Natural killer cell (primary cell): ENCODE data around the gene IGFBP5. TPM values are rescaled to one million over a fixed set of nuclear protein-coding genes. Genes with fewer than 3 reads are reported as not detected.

ENCODE experiments used
- ATAC-seq, 3 donors: fragments of 150-1000 bp in 2 of 3; fragments of 200-7000 bp in 1 of 3; cut with Tn5 transposase; 1 replicate in 1 of 3; 2 replicates in 2 of 3; pipeline ENCODE4 v1.10.0; 2021; ENCODE audit warnings: mild to moderate bottlenecking in 2 of 3, moderate library complexity in 2 of 3
- DNase-seq, 2 donors: peaks; one replicate each; pipeline versions ENCODE4 v3.0.0 to v3.0.0-alpha.2; 2013 to 2021; ENCODE audit warnings: mixed read lengths in 1 of 2
- H3K27ac ChIP-seq: one replicate; pipeline ENCODE4 v1.5.1; 2013; ENCODE audit warnings: mild to moderate bottlenecking, low read length
- H3K27me3 ChIP-seq: one replicate; pipeline ENCODE4 v1.6.1; 2013; ENCODE audit warnings: low read length; ENCODE audit not compliant: control insufficient read depth, insufficient read depth
- H3K36me3 ChIP-seq: one replicate; pipeline ENCODE4 v1.6.1; 2013; ENCODE audit warnings: low read length; ENCODE audit not compliant: control insufficient read depth, insufficient read depth
- H3K4me1 ChIP-seq: one replicate; pipeline ENCODE4 v1.6.1; 2013; ENCODE audit warnings: low read length; ENCODE audit not compliant: control insufficient read depth, insufficient read depth
- H3K4me3 ChIP-seq: one replicate; pipeline ENCODE4 v1.5.1; 2013; ENCODE audit warnings: low read length
- H3K9me3 ChIP-seq: one replicate; pipeline ENCODE4 v1.6.1; 2013; ENCODE audit warnings: low read length; ENCODE audit not compliant: control insufficient read depth, insufficient read depth
- H3K27ac Mint-ChIP-seq, 2 donors: one replicate each; pipeline ENCODE4 v1.8.0; 2022; ENCODE audit warnings: mild to moderate bottlenecking in 2 of 2, mixed read lengths in 2 of 2, moderate library complexity in 1 of 2
- H3K27me3 Mint-ChIP-seq, 2 donors: one replicate each; pipeline ENCODE4 v1.8.0; 2022; ENCODE audit warnings: low read depth in 2 of 2, mixed read lengths in 2 of 2
- H3K36me3 Mint-ChIP-seq: one replicate; pipeline ENCODE4 v1.8.0; 2022; ENCODE audit warnings: mixed read lengths
- H3K4me1 Mint-ChIP-seq, 2 donors: one replicate each; pipeline ENCODE4 v1.8.0; 2022; ENCODE audit warnings: mixed read lengths in 2 of 2
- H3K4me3 Mint-ChIP-seq: one replicate; pipeline ENCODE4 v1.8.0; 2022; ENCODE audit warnings: mild to moderate bottlenecking, moderate library complexity, mixed read lengths
- H3K9me3 Mint-ChIP-seq, 2 donors: one replicate each; pipeline ENCODE4 v1.8.0; 2022; ENCODE audit warnings: mixed read lengths in 2 of 2
- CTCF ChIP-seq: fragments of 200-600 bp; IDR thresholded peaks from one replicate; pipeline ENCODE4 v1.8.0; 2022; ENCODE audit warnings: antibody characterized with exemption
- WGBS: methylation state at CpG from one replicate; pipeline ENCODE4 v1.1.7; 2013; ENCODE audit warnings: missing lambda C conversion rate; ENCODE audit not compliant: insufficient coverage; 5-methylcytosine and 5-hydroxymethylcytosine counted together
- intact Hi-C: fragments of 100-400 bp; cut with micrococcal nuclease; formaldehyde crosslinking; loops from one replicate; pipeline ENCODE4 v1.14.2; 2022
- total RNA-seq, 4 donors: library from RNA; stranded (reverse); fragments of 120-200 nt in 1 of 4; gene quantifications; one replicate each; pipeline versions ENCODE4 v1.2.3 to v1.2.4, GENCODE V29; 2013 to 2022

The IGFBP5 gene
- total RNA-seq, 3 donors from 2014 or later (not counting 1 experiment from before 2014, with no cell fraction given): not detected

DNA sequence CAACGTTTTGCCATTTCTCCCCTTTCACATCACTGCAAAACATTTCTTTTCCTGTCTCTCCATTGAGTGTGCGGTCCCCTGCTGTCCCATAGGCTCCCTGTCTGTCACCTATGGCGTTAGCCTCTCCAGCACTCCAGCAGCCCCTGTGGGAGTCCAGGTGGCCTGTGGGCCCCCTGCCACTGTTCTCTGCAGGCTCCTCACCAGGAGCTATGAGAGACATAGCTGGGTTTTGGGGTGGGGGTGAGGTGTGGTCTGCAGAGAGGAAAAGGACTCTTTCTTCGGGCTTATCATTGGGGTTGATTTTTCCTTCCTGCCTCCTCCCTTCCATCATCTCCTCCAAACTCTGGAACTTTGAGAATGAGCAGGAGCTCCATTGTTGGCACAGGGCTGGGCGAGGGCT lies 36.1 kb upstream of the IGFBP5 start:
- intact Hi-C loops: no loop called here
- no peaks in the 10 kb centered on the region for H3K4me1 ChIP-seq
- DNase-seq (no peak), ATAC-seq (no peak)
- H3K4me3 ChIP-seq: no peak overlapping the region
- no peaks in the 10 kb centered on the region for H3K36me3 ChIP-seq
- H3K27me3 ChIP-seq: no peaks in the 10 kb centered on the region
- Mint-ChIP-seq H3K36me3 (no peaks in the 10 kb centered on the region), H3K9me3 (no peaks in the 10 kb centered on the region), H3K4me3 (no peak overlapping the region), H3K27ac (no peak overlapping the region), H3K27me3 (peaks cover 12 to 23% of the 10 kb centered on the region in 2 donors), H3K4me1 (no peaks in the 10 kb centered on the region)
- WGBS: 87% methylated on average over 4 of the region's 5 CpGs
- no peak overlapping the region for H3K27ac ChIP-seq
- no peaks in the 10 kb centered on the region for H3K9me3 ChIP-seq
- no peak for TF ChIP-seq CTCF

DNA sequence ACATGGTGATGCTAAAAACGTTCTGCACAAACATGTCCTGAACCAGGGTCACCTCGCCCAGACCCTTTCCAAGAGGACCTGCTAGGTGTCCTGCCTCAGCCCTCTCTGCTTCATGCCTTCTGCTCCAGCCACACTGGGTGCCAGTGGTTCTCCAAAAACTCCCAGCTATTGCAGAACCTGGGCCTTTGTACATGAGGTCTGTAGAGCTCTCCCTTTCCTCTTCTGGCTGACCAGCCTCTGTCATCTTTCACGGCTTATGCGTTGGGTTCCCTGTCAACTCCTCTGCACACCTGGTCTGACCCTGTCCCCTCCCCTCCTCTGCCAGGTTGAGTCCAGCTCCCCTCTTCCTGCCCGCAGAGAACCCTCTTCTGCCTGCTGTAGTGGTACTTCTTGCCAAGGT lies 35.5 kb upstream of the IGFBP5 start:
- no peaks in the 10 kb centered on the region for H3K36me3 ChIP-seq
- 80% methylated on average over 5 of the region's 5 CpGs for WGBS
- H3K4me3 ChIP-seq: no peak overlapping the region
- no peaks in the 10 kb centered on the region for H3K36me3 Mint-ChIP-seq
- H3K27me3 ChIP-seq: no peaks in the 10 kb centered on the region
- H3K27ac ChIP-seq: no peak overlapping the region
- no peaks in the 10 kb centered on the region for H3K4me1 ChIP-seq
- no peak overlapping the region for H3K4me3 Mint-ChIP-seq
- H3K4me1 Mint-ChIP-seq: no peaks in the 10 kb centered on the region
- no peak for TF ChIP-seq CTCF
- no peak for ATAC-seq
- no peak overlapping the region for H3K27ac Mint-ChIP-seq
- intact Hi-C loops: no loop called here
- H3K9me3 ChIP-seq: no peaks in the 10 kb centered on the region
- H3K27me3 Mint-ChIP-seq: peaks cover 10 to 23% of the 10 kb centered on the region in 2 donors
- DNase-seq: no peak
- no peaks in the 10 kb centered on the region for H3K9me3 Mint-ChIP-seq

- DNase-seq (no peak), ATAC-seq (no peak)
- Histone ChIP-seq H3K36me3 (no peaks in the 10 kb centered on the region), H3K4me1 (no peaks in the 10 kb centered on the region), H3K27me3 (no peaks in the 10 kb centered on the region), H3K9me3 (no peaks in the 10 kb centered on the region), H3K4me3 (no peak overlapping the region), H3K27ac (no peak overlapping the region)
- Mint-ChIP-seq H3K4me3 (no peak overlapping the region), H3K27ac (no peak overlapping the region), H3K4me1 (no peaks in the 10 kb centered on the region), H3K27me3 (peaks cover 8 to 16% of the 10 kb centered on the region in 2 donors), H3K36me3 (no peaks in the 10 kb centered on the region), H3K9me3 (no peaks in the 10 kb centered on the region)
- TF ChIP-seq CTCF: no peak
- 85% methylated on average over 8 of the region's 8 CpGs for WGBS
- intact Hi-C loops: no loop called here
These were observed 32.2 kb upstream of the IGFBP5 start for GRCh38 chr2:216727346-216728122.

DNA sequence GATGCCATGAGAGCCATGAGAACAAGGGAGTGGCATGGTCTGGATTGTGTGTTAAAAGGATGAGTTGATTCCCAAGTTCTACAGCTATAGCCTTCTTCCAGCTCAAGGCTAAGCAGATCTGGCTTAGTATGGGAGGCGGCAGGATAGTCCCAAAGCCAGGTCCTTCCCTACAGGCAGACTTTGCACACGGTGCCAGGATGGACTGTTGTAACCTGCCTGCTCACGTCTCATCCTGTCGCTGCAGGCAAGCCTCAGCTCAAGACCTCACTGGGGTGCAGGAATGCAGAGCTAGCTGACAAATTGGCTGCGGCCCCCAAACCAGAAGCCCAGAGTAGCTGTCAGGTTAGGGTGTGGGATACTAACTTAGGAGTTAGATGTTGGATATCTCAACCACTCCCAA lies 28.8 kb upstream of the IGFBP5 start:
- ATAC-seq: no peak
- WGBS: 96% methylated on average over 5 of the region's 5 CpGs
- peaks cover 7 to 16% of the 10 kb centered on the region in 2 donors for H3K27me3 Mint-ChIP-seq

More for the DNA sequence above, 28.8 kb upstream of the IGFBP5 start:
- Mint-ChIP-seq H3K27ac (no peak overlapping the region), H3K36me3 (no peaks in the 10 kb centered on the region), H3K4me1 (no peaks in the 10 kb centered on the region), H3K4me3 (no peak overlapping the region), H3K9me3 (no peaks in the 10 kb centered on the region)
- no peak for DNase-seq
- Histone ChIP-seq H3K27ac (no peak overlapping the region), H3K27me3 (no peaks in the 10 kb centered on the region), H3K36me3 (no peaks in the 10 kb centered on the region), H3K9me3 (no peaks in the 10 kb centered on the region), H3K4me1 (no peaks in the 10 kb centered on the region), H3K4me3 (no peak overlapping the region)
- TF ChIP-seq CTCF: no peak
- intact Hi-C loops: no loop called here
